ENCODE measurements around the gene RYR2.

Gene RYR2

GRCh38 chr1:237183963-237184540, 142.1 kb downstream of the RYR2 start:
- Histone ChIP-seq H3F3A (ENCODE audit: insufficient read depth, low read length) (no peaks in the 10 kb centered on the region), H4K20me1 (ENCODE audit: insufficient read depth, low read length) (no peaks in the 10 kb centered on the region), H3K27ac (ENCODE audit: low read depth, low read length, poor library complexity, severe bottlenecking) (no peak overlapping the region), H3K4me2 (ENCODE audit: low read length) (no peak overlapping the region), H3K36me3 (ENCODE audit: insufficient read depth, low read length) (no peaks in the 10 kb centered on the region), H2AFZ (ENCODE audit: low read length) (no peak overlapping the region), H3K4me3 (ENCODE audit: low read depth, low read length, poor library complexity, severe bottlenecking) (no peak overlapping the region), H3K9me3 (ENCODE audit: low read length) (no peaks in the 10 kb centered on the region), H3K27me3 (ENCODE audit: insufficient read depth, low read length) (no peaks in the 10 kb centered on the region), H3K9ac (ENCODE audit: low read length) (no peak overlapping the region), H3K4me1 (ENCODE audit: insufficient read depth, low read length, severe bottlenecking) (no peaks in the 10 kb centered on the region), H3K9me2 (ENCODE audit: low read depth, low read length) (no peaks in the 10 kb centered on the region), H3K79me2 (ENCODE audit: insufficient read depth, low read length) (no peaks in the 10 kb centered on the region)
- TF ChIP-seq CTCF (IDR thresholded peaks at IDR 0.05; ENCODE audit: low read length), result no peak
- TF ChIP-seq EZH2 (IDR thresholded peaks at IDR 0.05; ENCODE audit: borderline replicate concordance, low read length), result no peak

- Histone ChIP-seq H3K4me2 (ENCODE audit: low read length) (no peak overlapping the region), H3K9me3 (ENCODE audit: low read length) (no peaks in the 10 kb centered on the region), H3K27ac (ENCODE audit: low read depth, low read length, poor library complexity, severe bottlenecking) (no peak overlapping the region), H3F3A (ENCODE audit: insufficient read depth, low read length) (no peaks in the 10 kb centered on the region), H3K4me1 (ENCODE audit: insufficient read depth, low read length, severe bottlenecking) (no peaks in the 10 kb centered on the region), H4K20me1 (ENCODE audit: insufficient read depth, low read length) (no peaks in the 10 kb centered on the region), H3K36me3 (ENCODE audit: insufficient read depth, low read length) (no peaks in the 10 kb centered on the region), H3K79me2 (ENCODE audit: insufficient read depth, low read length) (no peaks in the 10 kb centered on the region), H3K27me3 (ENCODE audit: insufficient read depth, low read length) (no peaks in the 10 kb centered on the region), H3K9me2 (ENCODE audit: low read depth, low read length) (no peaks in the 10 kb centered on the region), H3K9ac (ENCODE audit: low read length) (no peak overlapping the region), H3K4me3 (ENCODE audit: low read depth, low read length, poor library complexity, severe bottlenecking) (no peak overlapping the region), H2AFZ (ENCODE audit: low read length) (no peak overlapping the region)
- TF ChIP-seq EZH2 (IDR thresholded peaks at IDR 0.05; ENCODE audit: borderline replicate concordance, low read length) (no peak), CTCF (IDR thresholded peaks at IDR 0.05; ENCODE audit: low read length) (no peak)
These were observed 144.7 kb downstream of the RYR2 start for GRCh38 chr1:237186675-237187074.

- no peak overlapping the region for H2AFZ ChIP-seq (ENCODE audit: low read length)
- H3K4me3 ChIP-seq (ENCODE audit: low read depth, low read length, poor library complexity, severe bottlenecking), result no peak overlapping the region
- TF ChIP-seq CTCF (IDR thresholded peaks at IDR 0.05; ENCODE audit: low read length), result no peak
- TF ChIP-seq EZH2 (IDR thresholded peaks at IDR 0.05; ENCODE audit: borderline replicate concordance, low read length), result no peak
- no peaks in the 10 kb centered on the region for H4K20me1 ChIP-seq (ENCODE audit: insufficient read depth, low read length)
- H3K9me3 ChIP-seq (ENCODE audit: low read length), result no peaks in the 10 kb centered on the region
- no peak overlapping the region for H3K9ac ChIP-seq (ENCODE audit: low read length)
- H3K27ac ChIP-seq (ENCODE audit: low read depth, low read length, poor library complexity, severe bottlenecking), result no peak overlapping the region
- H3K9me2 ChIP-seq (ENCODE audit: low read depth, low read length), result no peaks in the 10 kb centered on the region
- no peaks in the 10 kb centered on the region for H3F3A ChIP-seq (ENCODE audit: insufficient read depth, low read length)
- no peak overlapping the region for H3K4me2 ChIP-seq (ENCODE audit: low read length)
- H3K4me1 ChIP-seq (ENCODE audit: insufficient read depth, low read length, severe bottlenecking), result no peaks in the 10 kb centered on the region
- no peaks in the 10 kb centered on the region for H3K27me3 ChIP-seq (ENCODE audit: insufficient read depth, low read length)
- no peaks in the 10 kb centered on the region for H3K79me2 ChIP-seq (ENCODE audit: insufficient read depth, low read length)
- H3K36me3 ChIP-seq (ENCODE audit: insufficient read depth, low read length), result no peaks in the 10 kb centered on the region
These were observed 145.9 kb downstream of the RYR2 start for GRCh38 chr1:237187842-237188241.
